ENCODE results near the gene NDUFAB1. TPM values are rescaled to one million over a fixed set of nuclear protein-coding genes. Genes with fewer than 3 reads are reported as not detected.
"Not testable (repeated sequence)": the region's sequence is repeated elsewhere in the genome, so short reads cannot be mapped to it uniquely, and the experiment has no call there.

Gene NDUFAB1
- total and polyA plus RNA-seq, 4 experiments from 2014 or later = 45.4 to 241 (median 121) TPM

GRCh38 chr16:23554536-23554935 lies 41.6 kb downstream of the NDUFAB1 start:
- Mint-ChIP-seq H3K27ac (peak overlapping the region in 1 of 7 donors; percentile 46), H3K27me3 (no peaks in the 10 kb centered on the region), H3K4me1 (peaks cover 12 to 34% (median 24%) of the 10 kb centered on the region in 4 donors), H3K4me3 (no peak overlapping the region), H3K9me3 (no peaks in the 10 kb centered on the region), H3K36me3 (peaks cover 13 to 33% of the 10 kb centered on the region in 2 donors)
- H3K4me1 ChIP-seq (ENCODE audit: insufficient read depth, low read length) = peaks cover 30% of the 10 kb centered on the region
- H3K27ac ChIP-seq (ENCODE audit: low read depth, low read length) = no peak overlapping the region
- H3K4me3 ChIP-seq (ENCODE audit: low read length in 2 of 2) = no peak overlapping the region
- intact Hi-C loops (cut with micrococcal nuclease) = no loop called here
- ChIA-PET POLR2A (ENCODE audit: partially characterized antibody) (interaction anchor here (1.4 kb wide), 1 partner anchor 9 kb away, joined by 6 read pairs; no protein-coding TSS in a partner anchor), CTCF (ENCODE audit: partially characterized antibody) (no interaction called here)
- peaks cover 25% of the 10 kb centered on the region for H3K36me3 ChIP-seq (ENCODE audit: insufficient read depth, low read length)
- H3K27me3 ChIP-seq (ENCODE audit: insufficient read depth, low read length) = no peaks in the 10 kb centered on the region
- H3K9me3 ChIP-seq (ENCODE audit: control insufficient read depth in 1 of 2, low read length in 2 of 2) = no peaks in the 10 kb centered on the region
- no peak for DNase-seq

- Mint-ChIP-seq H3K9me3 (no peaks in the 10 kb centered on the region), H3K4me3 (no peak overlapping the region), H3K36me3 (peaks cover 20 to 36% of the 10 kb centered on the region in 2 donors), H3K4me1 (peaks cover 8 to 16% (median 13%) of the 10 kb centered on the region in 4 donors), H3K27me3 (no peaks in the 10 kb centered on the region), H3K27ac (peak overlapping the region in 2 of 7 donors; percentile 25 to 37)
- H3K4me1 ChIP-seq (ENCODE audit: insufficient read depth, low read length) = peaks cover 17% of the 10 kb centered on the region
- H3K27ac ChIP-seq (ENCODE audit: low read depth, low read length) = no peak overlapping the region
- H3K27me3 ChIP-seq (ENCODE audit: insufficient read depth, low read length) = no peaks in the 10 kb centered on the region
- ChIA-PET POLR2A (ENCODE audit: partially characterized antibody) (interaction anchor here (0.9 kb wide), 1 partner anchor 1707 kb away, joined by 3 read pairs; no protein-coding TSS in a partner anchor), CTCF (ENCODE audit: partially characterized antibody) (no interaction called here)
- DNase-seq = no peak
- intact Hi-C loops (cut with micrococcal nuclease) = no loop called here
- no peaks in the 10 kb centered on the region for H3K9me3 ChIP-seq (ENCODE audit: control insufficient read depth in 1 of 2, low read length in 2 of 2)
- no peak overlapping the region for H3K4me3 ChIP-seq (ENCODE audit: low read length in 2 of 2)
- peaks cover 33% of the 10 kb centered on the region for H3K36me3 ChIP-seq (ENCODE audit: insufficient read depth, low read length)
These were observed 44.0 kb downstream of the NDUFAB1 start for GRCh38 chr16:23552161-23552560.

- H3K36me3 Mint-ChIP-seq = peaks cover 24 to 45% of the 10 kb centered on the region in 2 donors
- no peak for DNase-seq
- no peaks in the 10 kb centered on the region for H3K9me3 Mint-ChIP-seq
- H3K4me3 Mint-ChIP-seq = no peak overlapping the region
- intact Hi-C loops (cut with micrococcal nuclease) = no loop called here
- Histone ChIP-seq H3K4me1 (ENCODE audit: insufficient read depth, low read length) (no peaks in the 10 kb centered on the region), H3K4me3 (ENCODE audit: low read length in 2 of 2) (no peak overlapping the region), H3K27me3 (ENCODE audit: insufficient read depth, low read length) (no peaks in the 10 kb centered on the region), H3K9me3 (ENCODE audit: control insufficient read depth in 1 of 2, low read length in 2 of 2) (no peaks in the 10 kb centered on the region), H3K27ac (ENCODE audit: low read depth, low read length) (no peak overlapping the region), H3K36me3 (ENCODE audit: insufficient read depth, low read length) (peaks cover 46% of the 10 kb centered on the region)
- no peak overlapping the region for H3K27ac Mint-ChIP-seq
- ChIA-PET CTCF (ENCODE audit: partially characterized antibody) (interaction anchor here (0.8 to 1.6 kb wide), 2 partner anchors 9 to 51 kb away, joined by 4 read pairs; no protein-coding TSS in a partner anchor), POLR2A (ENCODE audit: partially characterized antibody) (no interaction called here)
- no peaks in the 10 kb centered on the region for H3K27me3 Mint-ChIP-seq
- H3K4me1 Mint-ChIP-seq = peaks cover 0 to 5% (median 2%) of the 10 kb centered on the region in 4 donors
These were observed 46.2 kb downstream of the NDUFAB1 start for GRCh38 chr16:23549938-23550337.

- no peaks in the 10 kb centered on the region for H3K9me3 Mint-ChIP-seq
- CTCF ChIA-PET (ENCODE audit: partially characterized antibody) = no interaction called here
- intact Hi-C loops (cut with micrococcal nuclease) = no loop called here
- POLR2A ChIA-PET (ENCODE audit: partially characterized antibody) = no interaction called here
- Histone ChIP-seq H3K4me3 (ENCODE audit: low read length in 2 of 2) (no peak overlapping the region), H3K27ac (ENCODE audit: low read depth, low read length) (no peak overlapping the region), H3K36me3 (ENCODE audit: insufficient read depth, low read length) (peaks cover 32% of the 10 kb centered on the region), H3K9me3 (ENCODE audit: control insufficient read depth in 1 of 2, low read length in 2 of 2) (no peaks in the 10 kb centered on the region), H3K27me3 (ENCODE audit: insufficient read depth, low read length) (no peaks in the 10 kb centered on the region), H3K4me1 (ENCODE audit: insufficient read depth, low read length) (no peaks in the 10 kb centered on the region)
- no peak overlapping the region for H3K4me3 Mint-ChIP-seq
- H3K27ac Mint-ChIP-seq = no peak overlapping the region
- no peak for DNase-seq
- H3K27me3 Mint-ChIP-seq = no peaks in the 10 kb centered on the region
- H3K36me3 Mint-ChIP-seq = peaks cover 11 to 54% of the 10 kb centered on the region in 2 donors
- H3K4me1 Mint-ChIP-seq = peaks cover 0 to 4% (median 0%) of the 10 kb centered on the region in 4 donors
These were observed 51.7 kb downstream of the NDUFAB1 start for GRCh38 chr16:23544436-23544835.

- H3K4me1 ChIP-seq (ENCODE audit: insufficient read depth, low read length); H3K27me3 Mint-ChIP-seq; intact Hi-C loops (cut with micrococcal nuclease); H3K9me3 ChIP-seq (ENCODE audit: control insufficient read depth in 1 of 2, low read length in 2 of 2); CTCF ChIA-PET (ENCODE audit: partially characterized antibody); H3K27me3 ChIP-seq (ENCODE audit: insufficient read depth, low read length); H3K4me3 Mint-ChIP-seq; H3K4me1 Mint-ChIP-seq; H3K27ac ChIP-seq (ENCODE audit: low read depth, low read length); H3K4me3 ChIP-seq (ENCODE audit: low read length in 2 of 2); H3K9me3 Mint-ChIP-seq; DNase-seq; H3K27ac Mint-ChIP-seq: not testable (repeated sequence)
- peaks cover 18% of the 10 kb centered on the region for H3K36me3 ChIP-seq (ENCODE audit: insufficient read depth, low read length)
- peaks cover 4 to 47% of the 10 kb centered on the region in 2 donors for H3K36me3 Mint-ChIP-seq
- POLR2A ChIA-PET (ENCODE audit: partially characterized antibody) = interaction anchor here (1.4 kb wide), 1 partner anchor 16 kb away, joined by 4 read pairs; the partner anchor contains the start of genes EARS2 and UBFD1
These were observed 55.3 kb downstream of the NDUFAB1 start for GRCh38 chr16:23540817-23541178.

GRCh38 chr16:23539984-23540816 lies 55.9 kb downstream of the NDUFAB1 start:
- CTCF ChIA-PET (ENCODE audit: partially characterized antibody) = no interaction called here
- H3K9me3 Mint-ChIP-seq = no peaks in the 10 kb centered on the region
- POLR2A ChIA-PET (ENCODE audit: partially characterized antibody) = interaction anchor here (1.4 to 1.5 kb wide), 2 partner anchors 17 to 34 kb away, joined by 3 to 4 read pairs; partner anchors contain the start of genes EARS2 and UBFD1

GRCh38 chr16:23538919-23539278 lies 57.2 kb downstream of the NDUFAB1 start:
- H3K27ac ChIP-seq (ENCODE audit: low read depth, low read length) = no peak overlapping the region
- no peaks in the 10 kb centered on the region for H3K9me3 ChIP-seq (ENCODE audit: control insufficient read depth in 1 of 2, low read length in 2 of 2)
- H3K9me3 Mint-ChIP-seq = no peaks in the 10 kb centered on the region
- peaks cover 9 to 47% of the 10 kb centered on the region in 2 donors for H3K36me3 Mint-ChIP-seq
- ChIA-PET CTCF (ENCODE audit: partially characterized antibody) (interaction anchor here (0.7 kb wide), 1 partner anchor 765 kb away, joined by 3 read pairs; no protein-coding TSS in a partner anchor), POLR2A (ENCODE audit: partially characterized antibody) (interaction anchor here (1.5 kb wide), 1 partner anchor 32 kb away, joined by 3 read pairs; no protein-coding TSS in a partner anchor)
- H3K4me1 Mint-ChIP-seq = peaks cover 0 to 1% (median 0%) of the 10 kb centered on the region in 4 donors
- no peaks in the 10 kb centered on the region for H3K27me3 Mint-ChIP-seq
- H3K27me3 ChIP-seq (ENCODE audit: insufficient read depth, low read length) = no peaks in the 10 kb centered on the region
- H3K36me3 ChIP-seq (ENCODE audit: insufficient read depth, low read length) = peaks cover 23% of the 10 kb centered on the region
- H3K27ac Mint-ChIP-seq = no peak overlapping the region
- no peak overlapping the region for H3K4me3 ChIP-seq (ENCODE audit: low read length in 2 of 2)
- H3K4me1 ChIP-seq (ENCODE audit: insufficient read depth, low read length) = no peaks in the 10 kb centered on the region
- DNase-seq = no peak
- no peak overlapping the region for H3K4me3 Mint-ChIP-seq
- intact Hi-C loops (cut with micrococcal nuclease) = no loop called here

More at GRCh38 chr16:23539984-23540816, 55.9 kb downstream of the NDUFAB1 start:
- Histone ChIP-seq H3K27me3 (ENCODE audit: insufficient read depth, low read length) (no peaks in the 10 kb centered on the region), H3K4me1 (ENCODE audit: insufficient read depth, low read length) (no peaks in the 10 kb centered on the region), H3K4me3 (ENCODE audit: low read length in 2 of 2) (no peak overlapping the region), H3K27ac (ENCODE audit: low read depth, low read length) (no peak overlapping the region), H3K36me3 (ENCODE audit: insufficient read depth, low read length) (peaks cover 18% of the 10 kb centered on the region), H3K9me3 (ENCODE audit: control insufficient read depth in 1 of 2, low read length in 2 of 2) (no peaks in the 10 kb centered on the region)
- H3K4me3 Mint-ChIP-seq = no peak overlapping the region
- H3K27me3 Mint-ChIP-seq = no peaks in the 10 kb centered on the region
- DNase-seq = no peak
- intact Hi-C loops (cut with micrococcal nuclease) = no loop called here
- no peak overlapping the region for H3K27ac Mint-ChIP-seq
- H3K36me3 Mint-ChIP-seq = peaks cover 4 to 48% of the 10 kb centered on the region in 2 donors
- H3K4me1 Mint-ChIP-seq = peaks cover 0 to 1% (median 0%) of the 10 kb centered on the region in 4 donors

All from CD4-positive, alpha-beta memory T cell (primary cell).